Progenitor cell of endocrine pancreas (in vitro differentiated cells): Measurements from ENCODE around the gene FHL2. TPM values are rescaled to one million over a fixed set of nuclear protein-coding genes. Genes with fewer than 3 reads are reported as not detected.

Experiments
- DNase-seq: peaks from one replicate; pipeline ENCODE4 v3.0.0; 2021; ENCODE audit warnings: low spot score; ENCODE audit not compliant: unreplicated experiment
- H3K27ac Mint-ChIP-seq: 2 replicates; pipeline ENCODE4 v1.8.0; 2021; ENCODE audit warnings: mild to moderate bottlenecking, moderate library complexity, mixed read lengths
- H3K27me3 Mint-ChIP-seq: 2 replicates; pipeline ENCODE4 v1.8.0; 2021; ENCODE audit warnings: mixed read lengths
- H3K36me3 Mint-ChIP-seq: 2 replicates; pipeline ENCODE4 v1.8.0; 2022; ENCODE audit warnings: mixed read lengths; ENCODE audit not compliant: insufficient read depth
- H3K4me1 Mint-ChIP-seq: 2 replicates; pipeline ENCODE4 v1.8.0; 2021; ENCODE audit warnings: low read depth, mixed read lengths
- H3K4me3 Mint-ChIP-seq: 2 replicates; pipeline ENCODE4 v1.8.0; 2021; ENCODE audit warnings: low read depth, mild to moderate bottlenecking, moderate library complexity, mixed read lengths
- H3K9me3 Mint-ChIP-seq: 2 replicates; pipeline ENCODE4 v1.8.0; 2021; ENCODE audit warnings: low read depth, mixed read lengths
- total RNA-seq: library from RNA; stranded (reverse); gene quantifications from 2 replicates; pipeline ENCODE4 v1.2.1, GENCODE V29; 2021
- TF ChIP-seq, protein P1 (sequence below): fragments of 200-600 bp; sonication (generic); IDR thresholded peaks from one replicate; pipeline ENCODE4 v1.5.0; 2021; ENCODE audit warnings: antibody characterized with exemption, mild to moderate bottlenecking; ENCODE audit not compliant: unreplicated experiment

The FHL2 gene
- total RNA-seq, 1 donor from 2014 or later = 2.2 TPM

DNA sequence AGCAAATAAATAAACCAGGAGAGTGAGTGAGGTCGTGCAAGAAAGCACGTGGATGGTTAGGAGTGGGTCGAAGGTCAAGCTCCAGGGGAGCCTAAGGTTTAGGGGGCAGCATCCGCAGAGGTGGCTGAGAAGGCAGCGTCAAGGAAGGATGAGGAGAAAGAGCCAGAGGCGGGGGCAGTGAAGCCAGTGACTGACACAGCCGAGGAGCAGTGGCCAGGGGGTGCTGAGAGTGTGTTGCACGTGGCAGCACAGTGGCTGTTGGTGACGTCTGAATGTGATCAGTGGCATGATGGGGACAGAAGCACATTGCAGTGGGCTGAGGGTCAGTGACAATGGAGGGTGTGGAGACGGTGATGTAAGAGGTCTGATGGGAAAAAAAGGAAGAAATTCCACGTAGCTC lies 13.7 kb upstream of the FHL2 start:
- H3K9me3 Mint-ChIP-seq = peaks cover 2% of the 10 kb centered on the region
- H3K4me3 Mint-ChIP-seq = no peak overlapping the region
- H3K27ac Mint-ChIP-seq = no peak overlapping the region

DNA sequence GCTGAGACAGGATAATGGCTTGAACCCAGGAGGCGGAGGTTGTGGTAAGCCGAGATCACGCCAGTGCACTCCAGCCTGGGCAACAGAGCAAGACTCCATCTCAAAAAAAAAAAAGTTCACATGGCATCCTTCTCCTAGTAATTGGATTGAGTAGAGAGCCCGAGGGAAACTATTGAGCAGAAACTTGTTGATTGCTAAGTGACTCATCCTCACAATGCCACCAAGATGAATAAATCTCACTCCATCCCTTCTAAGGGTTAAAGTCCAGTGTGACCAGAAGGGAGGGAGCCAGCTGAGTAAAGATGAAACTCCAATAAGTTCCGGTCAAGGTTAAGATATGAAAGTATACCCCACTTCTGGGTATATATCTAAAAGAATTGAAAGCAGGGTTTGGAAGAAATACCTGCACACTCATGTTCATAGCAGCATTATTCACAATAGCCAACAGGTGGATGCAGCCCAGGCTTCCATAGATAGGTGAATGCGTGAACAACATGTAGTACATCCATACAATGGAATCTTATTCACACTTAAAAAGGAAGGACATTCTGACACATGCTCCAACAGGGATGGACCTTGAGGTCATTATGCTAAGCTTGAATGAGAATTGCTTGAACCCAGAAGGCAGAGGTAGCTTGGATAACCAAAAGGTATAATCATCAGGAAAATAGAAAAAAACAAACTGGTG lies 13.0 kb upstream of the FHL2 start:
- Mint-ChIP-seq H3K27ac (no peak overlapping the region), H3K36me3 (no peaks in the 10 kb centered on the region), H3K27me3 (peaks cover 23% of the 10 kb centered on the region), H3K4me1 (no peaks in the 10 kb centered on the region), H3K9me3 (peaks cover 2% of the 10 kb centered on the region), H3K4me3 (no peak overlapping the region)
- DNase-seq = no peak
- TF ChIP-seq, protein P1, sequence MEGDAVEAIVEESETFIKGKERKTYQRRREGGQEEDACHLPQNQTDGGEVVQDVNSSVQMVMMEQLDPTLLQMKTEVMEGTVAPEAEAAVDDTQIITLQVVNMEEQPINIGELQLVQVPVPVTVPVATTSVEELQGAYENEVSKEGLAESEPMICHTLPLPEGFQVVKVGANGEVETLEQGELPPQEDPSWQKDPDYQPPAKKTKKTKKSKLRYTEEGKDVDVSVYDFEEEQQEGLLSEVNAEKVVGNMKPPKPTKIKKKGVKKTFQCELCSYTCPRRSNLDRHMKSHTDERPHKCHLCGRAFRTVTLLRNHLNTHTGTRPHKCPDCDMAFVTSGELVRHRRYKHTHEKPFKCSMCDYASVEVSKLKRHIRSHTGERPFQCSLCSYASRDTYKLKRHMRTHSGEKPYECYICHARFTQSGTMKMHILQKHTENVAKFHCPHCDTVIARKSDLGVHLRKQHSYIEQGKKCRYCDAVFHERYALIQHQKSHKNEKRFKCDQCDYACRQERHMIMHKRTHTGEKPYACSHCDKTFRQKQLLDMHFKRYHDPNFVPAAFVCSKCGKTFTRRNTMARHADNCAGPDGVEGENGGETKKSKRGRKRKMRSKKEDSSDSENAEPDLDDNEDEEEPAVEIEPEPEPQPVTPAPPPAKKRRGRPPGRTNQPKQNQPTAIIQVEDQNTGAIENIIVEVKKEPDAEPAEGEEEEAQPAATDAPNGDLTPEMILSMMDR = no peak

More for the DNA sequence above, 13.7 kb upstream of the FHL2 start:
- Mint-ChIP-seq H3K4me1 (no peaks in the 10 kb centered on the region), H3K27me3 (peaks cover 23% of the 10 kb centered on the region), H3K36me3 (no peaks in the 10 kb centered on the region)
- TF ChIP-seq, protein P1 = no peak
- DNase-seq = no peak

DNA sequence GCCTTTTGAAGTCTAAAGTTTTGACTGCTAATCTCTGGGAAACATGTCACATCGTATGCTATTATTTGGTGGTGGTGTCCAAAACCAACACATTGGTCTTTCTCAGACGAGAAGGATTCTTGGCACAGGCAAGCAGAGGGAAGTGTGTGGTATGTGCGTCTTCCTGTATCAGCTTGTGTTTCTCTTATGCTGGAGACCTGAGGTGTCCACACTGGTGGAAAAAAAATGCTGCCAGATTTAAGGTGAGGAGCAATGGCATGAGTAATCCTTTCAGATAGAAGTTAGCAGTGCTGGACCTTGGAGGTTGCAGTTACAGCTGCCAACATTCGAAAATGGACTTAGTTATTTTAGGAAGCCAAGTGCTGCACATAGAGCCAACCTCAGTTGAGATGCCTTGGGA lies 11.7 kb upstream of the FHL2 start:
- Mint-ChIP-seq H3K27ac (no peak overlapping the region), H3K4me3 (no peak overlapping the region), H3K4me1 (no peaks in the 10 kb centered on the region), H3K36me3 (no peaks in the 10 kb centered on the region), H3K9me3 (peaks cover 2% of the 10 kb centered on the region), H3K27me3 (peaks cover 33% of the 10 kb centered on the region)
- DNase-seq = no peak
- TF ChIP-seq, protein P1 = no peak

DNA sequence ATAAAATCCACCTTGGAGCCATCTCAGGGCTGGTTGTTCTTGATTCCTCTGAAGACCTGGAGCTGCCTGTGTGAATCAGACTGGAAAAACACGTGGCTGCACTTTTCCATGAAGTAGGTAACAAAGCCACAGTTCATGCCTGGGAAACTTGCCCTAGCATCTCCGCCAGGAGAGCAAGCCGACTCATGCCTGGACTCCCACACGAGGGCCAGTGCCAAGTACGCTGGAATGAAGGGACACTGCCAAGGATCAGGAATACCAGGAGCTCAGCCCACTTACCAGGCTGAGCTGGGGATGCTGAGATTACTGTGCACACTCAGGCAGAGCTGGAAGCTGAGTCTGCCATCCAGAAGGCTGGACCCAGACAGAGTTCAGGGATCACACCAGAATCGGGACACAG lies 10.9 kb upstream of the FHL2 start:
- Mint-ChIP-seq H3K27ac (no peak overlapping the region), H3K36me3 (no peaks in the 10 kb centered on the region), H3K27me3 (peaks cover 39% of the 10 kb centered on the region), H3K9me3 (no peaks in the 10 kb centered on the region), H3K4me1 (no peaks in the 10 kb centered on the region), H3K4me3 (no peak overlapping the region)
- TF ChIP-seq, protein P1 = no peak
- DNase-seq = no peak

DNA sequence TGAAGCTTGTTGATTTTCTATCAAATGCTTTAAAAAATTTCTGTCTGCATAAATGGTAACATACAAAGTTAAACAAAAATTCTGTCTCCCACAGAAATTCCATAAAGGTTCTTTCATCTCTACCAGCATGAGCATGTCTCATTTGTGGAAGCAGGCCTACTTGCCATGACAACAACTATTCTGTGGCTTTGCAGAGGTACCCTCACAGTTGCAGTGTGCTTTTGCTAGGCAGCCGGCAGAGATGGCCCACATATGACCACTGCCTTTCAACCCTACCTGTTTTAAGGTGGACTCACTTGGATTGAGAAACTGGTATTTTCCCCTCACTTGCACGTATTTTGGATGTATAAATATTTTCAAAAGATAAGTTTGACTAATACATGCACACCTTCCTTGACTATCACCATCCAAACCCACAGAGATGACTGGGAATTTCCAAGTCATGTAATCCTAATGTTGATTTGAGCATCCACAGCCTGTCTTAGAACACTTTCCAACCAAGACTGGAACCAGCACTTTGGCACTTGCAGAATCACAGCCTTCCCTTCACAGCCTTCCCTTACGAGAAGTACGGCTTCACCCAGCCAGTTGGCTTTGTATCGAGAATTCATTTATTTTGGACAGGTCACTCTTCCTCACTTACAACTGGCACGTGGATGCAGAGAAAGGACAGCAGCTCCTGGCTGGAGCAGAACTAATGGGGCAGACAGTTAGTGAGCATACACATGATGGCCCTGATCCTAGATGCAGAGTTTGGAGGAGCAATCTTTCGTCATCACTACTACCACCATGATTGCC lies 9.3 kb upstream of the FHL2 start:
- Mint-ChIP-seq H3K9me3 (no peaks in the 10 kb centered on the region), H3K27me3 (peaks cover 52% of the 10 kb centered on the region), H3K4me3 (no peak overlapping the region), H3K27ac (no peak overlapping the region), H3K36me3 (no peaks in the 10 kb centered on the region), H3K4me1 (peaks cover 1% of the 10 kb centered on the region)
- TF ChIP-seq, protein P1 = no peak
- no peak for DNase-seq
